GM19238 (cell line): ENCODE measurements around the gene PARL.
A peak's percentile ranks its signal among the peaks of the same experiment; 100 is the strongest.

Experiments
- DNase-seq: peaks from one replicate; pipeline ENCODE4 v3.0.0; 2011; ENCODE audit warnings: low spot score; ENCODE audit not compliant: insufficient read length

PARL gene

GRCh38 chr3:183884427-183885296, at the start of gene PARL:
PARL (minus strand) TSS chr3:183884880; CDS start chr3:183884846, 34 bp downstream.
- DNase-seq: peak; percentile 92

- DNase-seq: no peak
These were observed 48.5 kb upstream of the PARL start for GRCh38 chr3:183933160-183933559.

- DNase-seq: no peak
These were observed 47.2 kb upstream of the PARL start for GRCh38 chr3:183931881-183932280.

- no peak for DNase-seq
These were observed 45.4 kb upstream of the PARL start for GRCh38 chr3:183930086-183930485.

- no peak for DNase-seq
These were observed 42.4 kb upstream of the PARL start for GRCh38 chr3:183927059-183927458.

- no peak for DNase-seq
These were observed 40.3 kb upstream of the PARL start for GRCh38 chr3:183924956-183925355.

GRCh38 chr3:183924543-183924942, 39.9 kb upstream of the PARL start:
- no peak for DNase-seq

GRCh38 chr3:183922421-183922820, 37.7 kb upstream of the PARL start:
- DNase-seq: no peak

- no peak for DNase-seq
These were observed 36.4 kb upstream of the PARL start for GRCh38 chr3:183921096-183921495.

- no peak for DNase-seq
These were observed 35.7 kb upstream of the PARL start for GRCh38 chr3:183920416-183920815.

- no peak for DNase-seq
These were observed 33.5 kb upstream of the PARL start for GRCh38 chr3:183918178-183918577.

GRCh38 chr3:183917776-183918175, 33.1 kb upstream of the PARL start:
- DNase-seq: no peak

GRCh38 chr3:183914856-183915255, 30.2 kb upstream of the PARL start:
- no peak for DNase-seq

GRCh38 chr3:183913580-183913920, 28.9 kb upstream of the PARL start:
- DNase-seq: no peak

GRCh38 chr3:183912895-183913579, 28.4 kb upstream of the PARL start:
- no peak for DNase-seq

- no peak for DNase-seq
These were observed 27.3 kb upstream of the PARL start for GRCh38 chr3:183911763-183912506.

- no peak for DNase-seq
These were observed 26.4 kb upstream of the PARL start for GRCh38 chr3:183911087-183911486.

GRCh38 chr3:183909030-183909600, 24.4 kb upstream of the PARL start:
- DNase-seq: no peak

GRCh38 chr3:183907911-183908331, 23.2 kb upstream of the PARL start:
- no peak for DNase-seq

- no peak for DNase-seq
These were observed 22.5 kb upstream of the PARL start for GRCh38 chr3:183907176-183907575.

GRCh38 chr3:183906234-183906921, 21.7 kb upstream of the PARL start:
- DNase-seq: no peak
